ENCODE data around the gene USP43. TPM values are rescaled to one million over a fixed set of nuclear protein-coding genes. Genes with fewer than 3 reads are reported as not detected.

USP43 gene
- total and polyA plus RNA-seq, 10 of the 15 experiments (the other 5 are each of a cell fraction or from before 2014, with no cell fraction given), result 0.94 TPM; not detected in 9

DNA sequence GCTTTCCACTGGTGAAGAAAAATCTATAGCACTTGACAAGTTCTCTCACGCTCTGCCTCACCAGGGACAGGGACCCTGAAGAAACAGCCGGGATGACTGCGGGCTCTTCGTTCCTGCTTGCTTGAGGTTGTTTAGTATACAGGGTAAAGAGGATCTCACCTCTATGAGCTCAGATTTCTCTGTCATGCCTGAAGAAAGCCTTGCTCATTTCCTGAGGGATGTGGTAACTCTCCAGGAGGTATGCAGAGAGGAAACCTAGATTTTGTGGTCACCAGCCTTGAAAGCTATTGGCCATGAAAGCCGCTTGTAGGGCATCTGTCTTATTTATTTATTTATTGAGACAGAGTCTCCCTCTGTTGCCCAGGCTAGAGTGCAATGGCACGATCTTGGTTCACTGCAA lies 23.2 kb downstream of the USP43 start:
- Histone ChIP-seq H3K4me3 (no peak overlapping the region), H3K79me2 (ENCODE audit: control insufficient read depth, insufficient read depth, low read length) (no peaks in the 10 kb centered on the region), H3K4me1 (ENCODE audit: control insufficient read depth, insufficient read depth, low read length) (no peaks in the 10 kb centered on the region), H3K9me3 (replicated peaks; ENCODE audit: control insufficient read depth, insufficient read depth, low read length) (no peaks in the 10 kb centered on the region), H3K27me3 (replicated peaks in 1 of 2; ENCODE audit: control insufficient read depth in 2 of 2, insufficient read depth in 2 of 2, low read length in 1 of 2) (no peaks in the 10 kb centered on the region), H3K36me3 (ENCODE audit: control insufficient read depth in 2 of 2, insufficient read depth in 2 of 2, low read length in 1 of 2) (no peaks in the 10 kb centered on the region), H3K9ac (ENCODE audit: control insufficient read depth, insufficient read depth, low read length) (no peak overlapping the region), H3K27ac (ENCODE audit: control insufficient read depth, insufficient read depth) (no peak overlapping the region), H4K20me1 (ENCODE audit: control insufficient read depth, insufficient read depth) (no peaks in the 10 kb centered on the region), H2AFZ (ENCODE audit: control insufficient read depth, low read depth, low read length) (no peak overlapping the region), H3K4me2 (ENCODE audit: control insufficient read depth, insufficient read depth) (no peak overlapping the region)
- SMC1A ChIA-PET (ENCODE audit: uncharacterized antibody, unreplicated experiment), result no interaction called here
- intact Hi-C loops (cut with micrococcal nuclease; ENCODE audit: unreplicated experiment), result no loop called here
- FAIRE-seq (no peak), ATAC-seq (no peak), DNase-seq (ENCODE audit: low read depth, low spot score) (no peak)
- in situ Hi-C loops (cut with MboI), result no loop called here
- no TSS peak for BruUV-seq (replicated peaks)
- 24% methylated on average over 6 of the region's 6 CpGs for WGBS (ENCODE audit: insufficient coverage, insufficient replicate concordance, low lambda C conversion rate, missing lambda C conversion rate)
- CTCF ChIA-PET, result no interaction called here
- POLR2A ChIA-PET, result no interaction called here
- RAD21 ChIA-PET (ENCODE audit: unreplicated experiment), result no interaction called here
- TF ChIP-seq, protein P1, sequence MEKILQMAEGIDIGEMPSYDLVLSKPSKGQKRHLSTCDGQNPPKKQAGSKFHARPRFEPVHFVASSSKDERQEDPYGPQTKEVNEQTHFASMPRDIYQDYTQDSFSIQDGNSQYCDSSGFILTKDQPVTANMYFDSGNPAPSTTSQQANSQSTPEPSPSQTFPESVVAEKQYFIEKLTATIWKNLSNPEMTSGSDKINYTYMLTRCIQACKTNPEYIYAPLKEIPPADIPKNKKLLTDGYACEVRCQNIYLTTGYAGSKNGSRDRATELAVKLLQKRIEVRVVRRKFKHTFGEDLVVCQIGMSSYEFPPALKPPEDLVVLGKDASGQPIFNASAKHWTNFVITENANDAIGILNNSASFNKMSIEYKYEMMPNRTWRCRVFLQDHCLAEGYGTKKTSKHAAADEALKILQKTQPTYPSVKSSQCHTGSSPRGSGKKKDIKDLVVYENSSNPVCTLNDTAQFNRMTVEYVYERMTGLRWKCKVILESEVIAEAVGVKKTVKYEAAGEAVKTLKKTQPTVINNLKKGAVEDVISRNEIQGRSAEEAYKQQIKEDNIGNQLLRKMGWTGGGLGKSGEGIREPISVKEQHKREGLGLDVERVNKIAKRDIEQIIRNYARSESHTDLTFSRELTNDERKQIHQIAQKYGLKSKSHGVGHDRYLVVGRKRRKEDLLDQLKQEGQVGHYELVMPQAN (conservative IDR thresholded peaks at IDR 0.05), result no peak
- TF ChIP-seq MEF2B (IDR thresholded peaks at IDR 0.05; ENCODE audit: partially characterized antibody, poor library complexity, severe bottlenecking), result no peak
- no peak for TF ChIP-seq EZH2 (IDR thresholded peaks at IDR 0.05; ENCODE audit: borderline replicate concordance, control insufficient read depth, low read depth, low read length)
- TF ChIP-seq, protein P2, sequence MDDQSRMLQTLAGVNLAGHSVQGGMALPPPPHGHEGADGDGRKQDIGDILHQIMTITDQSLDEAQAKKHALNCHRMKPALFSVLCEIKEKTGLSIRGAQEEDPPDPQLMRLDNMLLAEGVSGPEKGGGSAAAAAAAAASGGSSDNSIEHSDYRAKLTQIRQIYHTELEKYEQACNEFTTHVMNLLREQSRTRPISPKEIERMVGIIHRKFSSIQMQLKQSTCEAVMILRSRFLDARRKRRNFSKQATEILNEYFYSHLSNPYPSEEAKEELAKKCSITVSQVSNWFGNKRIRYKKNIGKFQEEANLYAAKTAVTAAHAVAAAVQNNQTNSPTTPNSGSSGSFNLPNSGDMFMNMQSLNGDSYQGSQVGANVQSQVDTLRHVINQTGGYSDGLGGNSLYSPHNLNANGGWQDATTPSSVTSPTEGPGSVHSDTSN (IDR thresholded peaks at IDR 0.05; ENCODE audit: insufficient replicate concordance, low read depth, low read length), result no peak
- TF ChIP-seq RUNX3 (IDR thresholded peaks at IDR 0.05; ENCODE audit: low read length), result no peak
- TF ChIP-seq, protein P3, sequence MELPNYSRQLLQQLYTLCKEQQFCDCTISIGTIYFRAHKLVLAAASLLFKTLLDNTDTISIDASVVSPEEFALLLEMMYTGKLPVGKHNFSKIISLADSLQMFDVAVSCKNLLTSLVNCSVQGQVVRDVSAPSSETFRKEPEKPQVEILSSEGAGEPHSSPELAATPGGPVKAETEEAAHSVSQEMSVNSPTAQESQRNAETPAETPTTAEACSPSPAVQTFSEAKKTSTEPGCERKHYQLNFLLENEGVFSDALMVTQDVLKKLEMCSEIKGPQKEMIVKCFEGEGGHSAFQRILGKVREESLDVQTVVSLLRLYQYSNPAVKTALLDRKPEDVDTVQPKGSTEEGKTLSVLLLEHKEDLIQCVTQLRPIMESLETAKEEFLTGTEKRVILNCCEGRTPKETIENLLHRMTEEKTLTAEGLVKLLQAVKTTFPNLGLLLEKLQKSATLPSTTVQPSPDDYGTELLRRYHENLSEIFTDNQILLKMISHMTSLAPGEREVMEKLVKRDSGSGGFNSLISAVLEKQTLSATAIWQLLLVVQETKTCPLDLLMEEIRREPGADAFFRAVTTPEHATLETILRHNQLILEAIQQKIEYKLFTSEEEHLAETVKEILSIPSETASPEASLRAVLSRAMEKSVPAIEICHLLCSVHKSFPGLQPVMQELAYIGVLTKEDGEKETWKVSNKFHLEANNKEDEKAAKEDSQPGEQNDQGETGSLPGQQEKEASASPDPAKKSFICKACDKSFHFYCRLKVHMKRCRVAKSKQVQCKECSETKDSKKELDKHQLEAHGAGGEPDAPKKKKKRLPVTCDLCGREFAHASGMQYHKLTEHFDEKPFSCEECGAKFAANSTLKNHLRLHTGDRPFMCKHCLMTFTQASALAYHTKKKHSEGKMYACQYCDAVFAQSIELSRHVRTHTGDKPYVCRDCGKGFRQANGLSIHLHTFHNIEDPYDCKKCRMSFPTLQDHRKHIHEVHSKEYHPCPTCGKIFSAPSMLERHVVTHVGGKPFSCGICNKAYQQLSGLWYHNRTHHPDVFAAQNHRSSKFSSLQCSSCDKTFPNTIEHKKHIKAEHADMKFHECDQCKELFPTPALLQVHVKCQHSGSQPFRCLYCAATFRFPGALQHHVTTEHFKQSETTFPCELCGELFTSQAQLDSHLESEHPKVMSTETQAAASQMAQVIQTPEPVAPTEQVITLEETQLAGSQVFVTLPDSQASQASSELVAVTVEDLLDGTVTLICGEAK (IDR thresholded peaks at IDR 0.05; ENCODE audit: borderline replicate concordance), result no peak
- TF ChIP-seq EED (IDR thresholded peaks at IDR 0.05; ENCODE audit: low read depth), result no peak
- no peak for TF ChIP-seq SMARCA5 (IDR thresholded peaks at IDR 0.05)
- no peak for TF ChIP-seq HDAC2 (IDR thresholded peaks at IDR 0.05)
- TF ChIP-seq KAT2A (conservative IDR thresholded peaks at IDR 0.05; ENCODE audit: control insufficient read depth, low read depth, low read length), result no peak
- no peak for TF ChIP-seq RAD51 (IDR thresholded peaks at IDR 0.05)
- TF ChIP-seq RCOR1 (conservative IDR thresholded peaks at IDR 0.05; ENCODE audit: low read depth, low read length), result no peak
- TF ChIP-seq, protein P4, sequence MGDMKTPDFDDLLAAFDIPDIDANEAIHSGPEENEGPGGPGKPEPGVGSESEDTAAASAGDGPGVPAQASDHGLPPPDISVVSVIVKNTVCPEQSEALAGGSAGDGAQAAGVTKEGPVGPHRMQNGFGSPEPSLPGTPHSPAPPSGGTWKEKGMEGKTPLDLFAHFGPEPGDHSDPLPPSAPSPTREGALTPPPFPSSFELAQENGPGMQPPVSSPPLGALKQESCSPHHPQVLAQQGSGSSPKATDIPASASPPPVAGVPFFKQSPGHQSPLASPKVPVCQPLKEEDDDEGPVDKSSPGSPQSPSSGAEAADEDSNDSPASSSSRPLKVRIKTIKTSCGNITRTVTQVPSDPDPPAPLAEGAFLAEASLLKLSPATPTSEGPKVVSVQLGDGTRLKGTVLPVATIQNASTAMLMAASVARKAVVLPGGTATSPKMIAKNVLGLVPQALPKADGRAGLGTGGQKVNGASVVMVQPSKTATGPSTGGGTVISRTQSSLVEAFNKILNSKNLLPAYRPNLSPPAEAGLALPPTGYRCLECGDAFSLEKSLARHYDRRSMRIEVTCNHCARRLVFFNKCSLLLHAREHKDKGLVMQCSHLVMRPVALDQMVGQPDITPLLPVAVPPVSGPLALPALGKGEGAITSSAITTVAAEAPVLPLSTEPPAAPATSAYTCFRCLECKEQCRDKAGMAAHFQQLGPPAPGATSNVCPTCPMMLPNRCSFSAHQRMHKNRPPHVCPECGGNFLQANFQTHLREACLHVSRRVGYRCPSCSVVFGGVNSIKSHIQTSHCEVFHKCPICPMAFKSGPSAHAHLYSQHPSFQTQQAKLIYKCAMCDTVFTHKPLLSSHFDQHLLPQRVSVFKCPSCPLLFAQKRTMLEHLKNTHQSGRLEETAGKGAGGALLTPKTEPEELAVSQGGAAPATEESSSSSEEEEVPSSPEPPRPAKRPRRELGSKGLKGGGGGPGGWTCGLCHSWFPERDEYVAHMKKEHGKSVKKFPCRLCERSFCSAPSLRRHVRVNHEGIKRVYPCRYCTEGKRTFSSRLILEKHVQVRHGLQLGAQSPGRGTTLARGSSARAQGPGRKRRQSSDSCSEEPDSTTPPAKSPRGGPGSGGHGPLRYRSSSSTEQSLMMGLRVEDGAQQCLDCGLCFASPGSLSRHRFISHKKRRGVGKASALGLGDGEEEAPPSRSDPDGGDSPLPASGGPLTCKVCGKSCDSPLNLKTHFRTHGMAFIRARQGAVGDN (IDR thresholded peaks at IDR 0.05), result no peak
- TF ChIP-seq NR2C1 (IDR thresholded peaks at IDR 0.05), result no peak
- TF ChIP-seq ZNF274 (IDR thresholded peaks at IDR 0.05; ENCODE audit: insufficient read depth, insufficient read length), result no peak
